Stimulated activated CD4-positive, alpha-beta T cell treated with anti-CD3 and anti-CD28 coated beads, Interleukin-4, amount 100 ng/mL, for 4 hours (primary cell): ENCODE measurements around the gene CRYBA2.

Experiments used
- DNase-seq, 2 experiments: peaks; one replicate each; pipeline ENCODE4 v3.0.0-alpha.2; 2020

The CRYBA2 gene

DNA sequence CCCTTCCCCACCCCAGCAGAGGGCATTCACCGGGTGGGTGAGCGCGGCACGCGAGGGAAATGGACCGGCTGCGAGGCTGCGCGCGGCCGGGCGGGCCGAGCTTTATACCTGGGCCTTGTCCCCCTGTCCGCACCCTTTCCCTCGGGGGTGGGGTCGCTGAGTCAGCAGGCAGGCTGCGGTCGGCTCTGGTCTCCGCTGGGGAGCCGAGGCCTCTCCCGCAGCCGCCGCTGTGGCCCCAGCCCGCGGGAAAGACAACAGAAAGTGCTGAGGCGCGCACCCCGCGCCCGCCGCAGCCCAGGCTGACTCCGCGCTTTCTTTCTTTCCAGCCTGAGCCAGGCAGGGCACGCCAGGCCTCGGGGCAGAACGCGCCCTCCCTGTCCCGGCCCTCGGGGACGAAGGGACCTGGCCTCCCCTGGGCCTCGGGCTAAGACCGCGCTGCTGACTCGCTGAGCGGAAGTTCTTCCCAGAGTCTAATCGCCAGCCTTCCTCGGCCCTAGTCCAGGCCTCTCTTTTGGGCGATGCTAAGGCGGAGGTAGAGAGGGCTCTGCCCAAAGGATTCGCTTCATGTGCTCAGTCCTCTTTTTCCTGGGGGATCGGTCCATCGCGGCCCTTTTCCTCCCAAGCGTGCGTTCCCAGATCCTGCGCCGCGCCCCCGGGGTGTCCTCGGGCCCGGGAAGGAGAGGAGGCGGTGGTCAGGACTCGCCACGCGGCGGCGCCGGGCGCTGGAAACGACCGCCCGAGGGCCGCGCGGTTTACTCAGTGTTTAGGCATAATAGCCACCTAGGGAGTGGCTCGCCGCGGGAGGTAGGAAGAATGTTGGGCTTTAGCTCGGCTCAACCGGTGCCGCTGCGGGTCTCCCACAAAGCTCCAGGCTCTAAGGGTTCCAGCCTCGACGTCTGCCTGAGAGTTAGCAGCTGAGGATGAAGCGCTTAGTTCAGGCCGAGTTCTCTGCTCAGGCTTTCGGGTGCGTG is at the start of gene CRYBA2:
Gene CRYBA2 (minus strand): TSS at position 78 of the 971 bp plus-strand sequence. CDS start 246 bp downstream, outside the sequence.
- no peak for DNase-seq

DNA sequence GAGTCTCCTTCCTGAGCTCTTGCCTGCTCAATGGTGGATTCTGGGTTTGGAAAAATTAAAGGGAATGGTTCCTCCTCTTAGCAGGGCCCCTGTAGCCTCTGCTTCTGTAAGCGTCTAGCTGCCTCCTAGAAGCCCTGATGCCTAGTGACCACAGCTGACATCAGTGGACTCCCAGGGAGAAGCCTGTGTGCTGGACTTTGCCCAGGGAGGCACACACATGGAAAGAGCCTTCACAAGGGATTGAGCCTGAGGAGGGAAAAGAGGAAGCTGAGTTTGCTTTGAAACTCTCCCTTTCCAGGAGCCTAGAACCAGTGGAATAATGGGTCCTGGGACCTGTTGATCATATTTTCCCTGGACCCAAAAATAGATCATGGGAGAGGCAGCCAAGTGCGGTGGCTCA is 49.5 kb upstream of the CRYBA2 start:
- no peak for DNase-seq

DNA sequence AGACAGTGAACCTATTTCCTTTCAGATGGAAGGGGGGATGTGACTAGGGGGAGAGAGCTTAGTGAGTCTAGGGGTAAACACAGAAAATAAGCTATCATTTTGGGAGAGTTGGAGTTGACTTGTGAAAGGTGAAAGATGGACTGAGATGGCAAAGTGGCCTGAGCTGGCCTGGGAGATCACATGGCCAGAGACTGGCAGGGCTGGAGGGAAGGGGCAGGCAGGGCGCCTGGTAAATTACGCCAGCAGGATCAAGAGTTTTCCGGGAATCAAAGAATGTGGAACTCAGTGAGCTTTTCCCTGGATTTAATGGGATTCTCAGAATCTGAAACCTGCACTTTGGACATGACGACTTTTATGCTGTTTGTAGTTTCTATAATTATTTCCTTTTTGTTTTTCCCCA is 48.9 kb upstream of the CRYBA2 start:
- DNase-seq: no peak

DNA sequence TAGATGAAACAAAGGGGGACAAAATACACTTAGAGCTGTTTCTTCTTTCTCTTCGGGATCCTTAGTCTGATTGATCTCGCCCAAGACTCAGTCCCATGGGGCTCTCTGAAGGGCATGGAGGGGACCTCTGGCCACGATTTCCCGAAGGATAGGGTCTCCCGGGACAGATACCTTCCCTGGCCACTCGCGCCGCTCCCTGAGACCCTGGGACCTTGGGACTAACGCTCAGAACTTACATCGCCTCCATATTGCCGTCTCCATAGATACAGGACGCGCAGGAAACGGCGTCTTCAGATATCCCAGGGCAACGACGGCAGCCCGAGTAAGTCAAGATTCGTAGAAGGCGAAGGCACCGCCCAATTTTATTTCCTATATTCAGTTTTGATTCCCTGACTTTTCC is 48.0 kb upstream of the CRYBA2 start, which contains the start of gene CFAP65:
Gene CFAP65 (minus strand): TSS at position 265 of the 400 bp plus-strand sequence. CDS start 2,468 bp downstream, outside the sequence.
- no peak for DNase-seq

GRCh38 chr2:219038600-219038999 is 45.4 kb upstream of the CRYBA2 start:
- no peak for DNase-seq

- DNase-seq: no peak
These were observed 44.7 kb upstream of the CRYBA2 start for GRCh38 chr2:219037783-219038499.

DNA sequence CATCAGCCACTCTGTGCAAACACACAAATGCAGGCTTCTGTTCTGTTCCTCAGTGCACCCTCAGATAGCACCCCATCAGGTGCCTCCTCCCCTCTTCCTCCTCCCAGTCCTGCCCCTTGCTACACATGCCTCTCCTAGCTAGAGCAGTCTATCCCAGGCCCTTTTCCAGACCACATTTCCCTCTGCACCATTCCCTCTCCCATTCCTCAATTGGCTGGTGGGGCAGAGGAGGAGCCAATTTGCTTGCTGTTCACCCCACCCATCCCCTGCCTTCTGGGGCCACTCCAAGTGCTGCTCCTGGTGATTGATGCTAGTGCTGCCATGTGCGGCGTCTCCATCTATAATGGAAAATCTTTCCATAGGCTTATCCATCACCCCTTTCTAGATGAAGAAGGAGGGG is 42.7 kb upstream of the CRYBA2 start:
- no peak for DNase-seq

GRCh38 chr2:219034823-219035222 is 41.6 kb upstream of the CRYBA2 start:
- DNase-seq: no peak

- no peak for DNase-seq
These were observed 39.0 kb upstream of the CRYBA2 start for GRCh38 chr2:219032051-219032745.

DNA sequence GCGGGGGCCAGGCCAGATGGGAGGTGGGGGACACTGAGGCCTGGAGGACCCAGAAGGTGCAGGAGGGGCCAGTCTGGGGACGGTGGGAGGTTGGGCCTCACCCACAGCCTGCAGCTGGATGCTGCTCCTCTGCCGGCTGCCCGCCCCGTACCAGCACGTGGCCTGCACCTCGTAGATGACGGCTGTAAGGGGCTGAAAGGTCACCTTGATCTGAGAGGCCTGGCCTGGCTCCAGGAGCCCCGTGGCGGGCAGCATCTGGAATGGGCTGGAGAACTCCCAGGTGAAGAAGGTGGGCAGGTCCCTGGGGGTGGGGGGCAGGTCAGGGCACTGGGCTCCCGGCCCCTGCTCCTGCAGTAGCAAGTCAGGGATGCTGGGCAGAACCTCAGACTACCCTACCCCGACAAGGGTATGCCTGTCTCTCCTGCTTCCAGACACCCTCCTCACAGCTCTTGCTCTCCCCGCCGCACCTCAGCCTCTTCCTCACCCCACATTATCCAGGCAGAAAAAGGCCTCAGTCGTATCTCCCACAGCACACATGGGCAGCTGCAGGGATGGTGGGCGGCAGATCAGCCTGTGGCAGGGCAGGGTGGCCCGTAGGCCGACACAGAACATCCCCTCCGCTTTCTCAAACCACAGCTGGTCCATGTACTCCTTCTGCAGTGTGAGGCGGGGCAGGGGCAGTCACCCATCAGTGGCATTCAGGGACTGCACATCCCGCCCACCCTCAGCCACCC is 38.0 kb upstream of the CRYBA2 start:
- no peak for DNase-seq

- DNase-seq: no peak
These were observed 37.1 kb upstream of the CRYBA2 start for GRCh38 chr2:219030177-219030940.

DNA sequence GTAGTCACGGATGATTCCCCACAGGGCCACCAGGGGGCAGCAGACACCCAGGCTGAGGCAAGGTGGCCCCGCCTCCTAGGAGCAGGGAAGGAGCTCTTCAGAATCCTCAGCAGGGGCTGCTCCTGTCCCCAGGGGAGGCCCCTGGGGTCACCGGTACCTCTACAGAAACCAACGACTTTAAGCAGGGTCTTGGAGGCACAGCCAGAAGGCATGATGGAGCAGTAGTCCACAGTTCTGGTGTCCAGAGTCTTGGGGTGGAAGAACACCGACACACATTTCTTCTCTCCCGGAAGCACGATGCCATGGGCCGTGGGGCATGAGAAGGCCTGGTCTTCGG is 36.6 kb upstream of the CRYBA2 start:
- peak; percentile 66 to 75 for DNase-seq

DNA sequence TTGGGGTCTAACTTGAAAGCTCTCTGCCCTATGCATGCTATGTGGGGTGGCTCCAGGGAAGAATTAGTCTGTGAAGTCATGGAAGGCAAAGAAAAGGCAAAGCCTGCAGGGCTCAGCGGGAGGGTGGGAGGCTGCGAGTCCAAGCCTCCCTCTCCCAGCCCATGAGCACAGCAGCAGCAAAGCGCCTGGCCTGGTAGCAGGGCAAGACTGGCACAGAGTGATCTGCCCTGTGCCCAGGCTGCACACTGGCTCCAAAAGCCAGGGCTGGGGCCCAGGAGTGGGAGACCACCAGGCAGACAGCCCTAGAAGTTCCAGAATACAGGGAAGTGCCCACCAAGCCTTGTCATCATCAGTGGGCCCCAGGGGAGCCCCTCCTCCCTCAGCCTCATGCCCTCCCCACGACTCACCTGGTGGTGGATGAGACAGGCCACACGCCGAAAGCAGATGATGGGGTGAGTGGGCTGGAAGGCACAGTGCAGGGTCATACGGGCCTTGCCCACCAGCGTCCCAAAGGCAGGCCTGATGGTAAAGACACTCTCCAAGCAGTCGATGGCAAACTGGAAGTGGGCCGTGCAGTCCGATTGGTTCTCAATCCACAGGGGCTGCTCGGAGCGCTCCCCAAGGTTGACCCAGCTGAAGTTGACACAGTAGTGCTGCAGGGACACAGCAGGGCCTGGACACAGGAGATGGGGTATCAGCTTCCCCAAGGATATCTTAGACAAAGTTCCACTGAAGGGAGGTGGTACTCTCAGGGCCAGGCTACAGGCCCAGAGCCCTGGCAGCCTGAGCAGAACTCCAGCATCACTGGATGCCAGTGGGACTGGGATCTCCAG is 36.0 kb upstream of the CRYBA2 start:
- DNase-seq: no peak

GRCh38 chr2:219028141-219028540 is 34.9 kb upstream of the CRYBA2 start:
- DNase-seq: no peak

DNA sequence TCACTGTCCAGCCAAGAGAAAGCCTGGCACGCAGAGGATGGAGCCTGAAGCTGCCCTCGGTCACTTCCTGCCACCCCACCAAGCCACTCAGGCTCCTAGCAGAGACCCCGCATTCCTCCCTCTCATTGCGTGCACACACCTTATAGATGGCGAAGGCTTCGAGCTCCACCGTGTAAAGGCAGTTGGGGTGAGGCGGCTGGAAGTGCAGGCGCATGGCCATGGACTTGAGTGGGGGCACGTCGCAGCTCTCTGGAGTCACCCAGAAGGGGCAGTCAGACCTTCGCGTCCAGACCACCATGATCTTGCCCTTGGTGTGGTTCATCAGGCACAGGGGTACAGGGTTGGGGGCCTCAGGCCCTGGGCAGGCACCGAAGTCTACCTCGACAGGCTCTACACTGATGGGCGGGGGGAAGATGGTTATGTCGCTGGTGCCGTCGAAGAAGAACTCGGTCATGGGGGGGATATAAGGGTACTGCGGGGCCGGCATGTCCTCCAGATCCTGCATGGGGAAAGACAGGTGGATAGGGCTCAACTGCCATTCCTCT is 34.4 kb upstream of the CRYBA2 start:
- DNase-seq: no peak

- no peak for DNase-seq
These were observed 33.7 kb upstream of the CRYBA2 start for GRCh38 chr2:219026946-219027345.

GRCh38 chr2:219025637-219026585 is 32.7 kb upstream of the CRYBA2 start:
- no peak for DNase-seq

DNA sequence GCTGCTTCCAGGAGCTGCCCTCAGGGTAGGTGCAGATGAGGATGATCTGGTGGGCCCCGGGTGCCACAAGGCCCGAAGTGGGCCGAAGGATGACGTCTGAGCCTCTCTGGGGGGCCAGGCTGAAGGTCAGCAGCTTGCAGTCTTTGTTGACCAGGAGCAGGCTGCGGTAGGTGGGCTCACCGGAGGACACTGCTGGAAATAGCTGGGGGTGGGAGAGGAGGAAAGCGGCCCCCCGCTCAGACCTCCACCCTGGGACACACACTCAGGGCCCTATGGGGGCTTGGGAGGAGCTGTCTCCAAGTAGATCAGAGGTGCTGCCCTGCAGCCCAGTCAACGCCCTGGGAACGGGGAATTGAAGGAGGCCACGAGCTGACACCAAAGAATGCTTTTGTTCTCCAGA is 30.8 kb upstream of the CRYBA2 start:
- DNase-seq: no peak

GRCh38 chr2:219023045-219023605 is 29.9 kb upstream of the CRYBA2 start:
- DNase-seq: no peak
